ENCODE data around the gene TBL1XR1. TPM values are rescaled to one million over a fixed set of nuclear protein-coding genes. Genes with fewer than 3 reads are reported as not detected.
A peak's percentile ranks its signal among the peaks of the same experiment; 100 is the strongest.
"Not testable (repeated sequence)": the region's sequence is repeated elsewhere in the genome, so short reads cannot be mapped to it uniquely, and the experiment has no call there.

Gene TBL1XR1
- total RNA-seq, 1 experiment from 2014 or later, result 175 TPM

GRCh38 chr3:177193688-177194268, 3.5 kb downstream of the TBL1XR1 start:
- no peak for TF ChIP-seq CTCF (conservative IDR thresholded peaks at IDR 0.05)
- Histone ChIP-seq H3K23me2 (ENCODE audit: insufficient read length, low read depth, low read length, poor library complexity, severe bottlenecking) (peaks cover 3% of the 10 kb centered on the region), H3K56ac (ENCODE audit: insufficient read length, low read depth, low read length) (no peak overlapping the region), H4K5ac (ENCODE audit: insufficient read length, low read depth, low read length) (no peak overlapping the region), H2BK12ac (ENCODE audit: insufficient read length, low read depth, low read length) (no peak overlapping the region), H2BK5ac (ENCODE audit: insufficient read length, low read length) (no peak overlapping the region), H2AK5ac (ENCODE audit: insufficient read length, low read length) (no peak overlapping the region), H3K79me1 (ENCODE audit: insufficient read depth, low read depth, low read length, poor library complexity, severe bottlenecking) (no peaks in the 10 kb centered on the region), H2BK15ac (ENCODE audit: low read depth, low read length) (no peak overlapping the region), H3K27me3 (ENCODE audit: insufficient read depth, low read length) (no peaks in the 10 kb centered on the region), H3K4ac (ENCODE audit: low read depth, low read length) (no peak overlapping the region), H3K14ac (ENCODE audit: insufficient read depth, low read length) (no peak overlapping the region), H3K79me2 (ENCODE audit: insufficient read depth, low read length) (peaks cover 73% of the 10 kb centered on the region; the same call in 1 of the 2 replicates), H2AFZ (ENCODE audit: low read length) (no peak overlapping the region), H4K20me1 (ENCODE audit: control insufficient read depth, insufficient read depth, insufficient read length) (no peaks in the 10 kb centered on the region), H3K23ac (ENCODE audit: insufficient read length, low read depth, low read length) (no peak overlapping the region), H2BK120ac (ENCODE audit: low read depth, low read length, poor library complexity, severe bottlenecking) (no peak overlapping the region), H3K27ac (ENCODE audit: insufficient read length, low read depth, low read length) (no peak overlapping the region), H4K91ac (ENCODE audit: insufficient read length, low read depth, low read length) (no peak overlapping the region), H3K18ac (ENCODE audit: insufficient read length, low read depth, low read length) (no peak overlapping the region), H2BK20ac (ENCODE audit: low read depth, low read length, poor library complexity, severe bottlenecking) (no peak overlapping the region), H4K8ac (replicated peaks; ENCODE audit: insufficient read length, low read depth, low read length) (no peak overlapping the region), H3T11ph (ENCODE audit: low read length) (no peak overlapping the region), H3K9ac (ENCODE audit: extremely low read depth, insufficient read length, low read length) (no peak overlapping the region), H3K9me3 (ENCODE audit: control insufficient read depth, low read depth, low read length) (no peaks in the 10 kb centered on the region), H3K4me1 (ENCODE audit: insufficient read depth, low read length) (peaks cover 4% of the 10 kb centered on the region; the same call in 1 of the 2 replicates), H3K4me2 (ENCODE audit: insufficient read depth, insufficient read length, low read length) (peak overlapping the region; percentile 0)
- DNase-seq, result no peak
- no CpG with 5 or more reads among the region's 9 CpGs for WGBS (ENCODE audit: extremely low coverage, insufficient read length, low lambda C conversion rate)
- Mint-ChIP-seq H3K27me3 (ENCODE audit: low read depth) (no peaks in the 10 kb centered on the region), H3K4me3 (peak overlapping the region; percentile 43 to 97; a peak in 4 of 5 replicates), H3K36me3 (ENCODE audit: insufficient read depth in 1 of 3, low read depth in 3 of 3) (peaks cover 7 to 27% (median 19%) of the 10 kb centered on the region in 3 experiments; a peak in 5 of 7 replicates), H3K4me1 (peaks cover 53 to 58% of the 10 kb centered on the region in 2 experiments), H3K27ac (peak overlapping the region in 2 of 3 experiments; percentile 4 to 67; a peak in 4 of 7 replicates), H3K9me3 (no peaks in the 10 kb centered on the region; a peak in 2 of 5 replicates)

DNA sequence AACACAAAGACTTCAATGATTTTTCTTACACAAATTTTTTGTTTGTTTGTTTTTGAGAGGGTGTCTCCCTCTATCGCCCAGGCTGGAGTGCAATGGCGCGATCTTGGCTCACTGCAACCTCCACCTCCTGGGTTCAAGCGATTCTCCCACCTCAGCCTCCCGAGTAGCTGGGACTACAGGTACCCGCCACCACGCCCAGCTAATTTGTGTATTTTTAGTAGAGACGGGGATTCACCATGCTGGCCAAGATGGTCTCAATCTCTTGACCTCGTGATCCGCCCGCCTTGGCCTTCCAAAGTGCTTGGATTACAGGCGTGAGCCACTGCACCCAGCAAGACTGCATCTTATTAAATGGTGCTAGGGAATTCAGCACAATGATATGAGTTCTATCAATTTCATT, 4.0 kb downstream of the TBL1XR1 start:
- H3K14ac ChIP-seq (ENCODE audit: insufficient read depth, low read length); H2AK5ac ChIP-seq (ENCODE audit: insufficient read length, low read length); H3K4me1 ChIP-seq (ENCODE audit: insufficient read depth, low read length); H3K23me2 ChIP-seq (ENCODE audit: insufficient read length, low read depth, low read length, poor library complexity, severe bottlenecking); H4K5ac ChIP-seq (ENCODE audit: insufficient read length, low read depth, low read length); H3T11ph ChIP-seq (ENCODE audit: low read length); H4K8ac ChIP-seq (replicated peaks; ENCODE audit: insufficient read length, low read depth, low read length); H3K4me2 ChIP-seq (ENCODE audit: insufficient read depth, insufficient read length, low read length); H2BK12ac ChIP-seq (ENCODE audit: insufficient read length, low read depth, low read length); H2AFZ ChIP-seq (ENCODE audit: low read length); H3K23ac ChIP-seq (ENCODE audit: insufficient read length, low read depth, low read length); H2BK5ac ChIP-seq (ENCODE audit: insufficient read length, low read length); H3K79me1 ChIP-seq (ENCODE audit: insufficient read depth, low read depth, low read length, poor library complexity, severe bottlenecking); H4K20me1 ChIP-seq (ENCODE audit: control insufficient read depth, insufficient read depth, insufficient read length); H3K27ac ChIP-seq (ENCODE audit: insufficient read length, low read depth, low read length); H3K27me3 Mint-ChIP-seq (ENCODE audit: low read depth); H3K9ac ChIP-seq (ENCODE audit: extremely low read depth, insufficient read length, low read length); H3K27me3 ChIP-seq (ENCODE audit: insufficient read depth, low read length); H3K9me3 ChIP-seq (ENCODE audit: control insufficient read depth, low read depth, low read length); H2BK20ac ChIP-seq (ENCODE audit: low read depth, low read length, poor library complexity, severe bottlenecking); H2BK120ac ChIP-seq (ENCODE audit: low read depth, low read length, poor library complexity, severe bottlenecking); DNase-seq; H3K9me3 Mint-ChIP-seq; H3K4ac ChIP-seq (ENCODE audit: low read depth, low read length); H2BK15ac ChIP-seq (ENCODE audit: low read depth, low read length); H4K91ac ChIP-seq (ENCODE audit: insufficient read length, low read depth, low read length); H3K18ac ChIP-seq (ENCODE audit: insufficient read length, low read depth, low read length); H3K56ac ChIP-seq (ENCODE audit: insufficient read length, low read depth, low read length): not testable (repeated sequence)
- WGBS (ENCODE audit: extremely low coverage, insufficient read length, low lambda C conversion rate), result no CpG with 5 or more reads among the region's 12 CpGs
- H3K79me2 ChIP-seq (ENCODE audit: insufficient read depth, low read length), result peaks cover 78% of the 10 kb centered on the region; the same call in 1 of the 2 replicates
- H3K4me1 Mint-ChIP-seq, result peaks cover 52 to 56% of the 10 kb centered on the region in 2 experiments
- peak overlapping the region in 1 of 3 experiments; percentile 4; a peak in 3 of 7 replicates for H3K27ac Mint-ChIP-seq
- H3K4me3 Mint-ChIP-seq, result peak overlapping the region; percentile 3 to 42; a peak in 2 of 5 replicates
- H3K36me3 Mint-ChIP-seq (ENCODE audit: insufficient read depth in 1 of 3, low read depth in 3 of 3), result peaks cover 7 to 27% (median 19%) of the 10 kb centered on the region in 3 experiments; a peak in 5 of 7 replicates

All from H9 (cell line).